NB4 (cell line): ENCODE results near the gene FAM204A.

Experiments used
- DNase-seq: peaks from one replicate; pipeline ENCODE4 v3.0.0; 2010; ENCODE audit warnings: low read depth
- H3K4me3 ChIP-seq: one replicate; pipeline ENCODE4 v1.5.1; 2011; ENCODE audit warnings: mild to moderate bottlenecking, low read depth, low read length, moderate library complexity
- CTCF ChIP-seq: IDR thresholded peaks from one replicate; pipeline ENCODE4 v1.5.1; 2012; ENCODE audit warnings: low read depth, low read length
- MAX ChIP-seq: IDR thresholded peaks from 2 replicates; pipeline ENCODE4 v1.6.1; 2011; ENCODE audit warnings: low read depth, low read length
- MYC ChIP-seq: IDR thresholded peaks from 2 replicates; pipeline ENCODE4 v1.6.1; 2011; ENCODE audit warnings: low read depth, low read length
- POLR2A ChIP-seq: IDR thresholded peaks from 2 replicates; pipeline ENCODE4 v1.6.1; 2011; ENCODE audit warnings: mild to moderate bottlenecking; ENCODE audit not compliant: insufficient read length; ENCODE audit errors: extremely low read depth

FAM204A gene

GRCh38 chr10:118273662-118274061, 68.5 kb downstream of the FAM204A start:
- no peak for DNase-seq
- TF ChIP-seq MAX = no peak
- TF ChIP-seq CTCF = no peak
- no peak for TF ChIP-seq POLR2A
- TF ChIP-seq MYC = no peak
- no peak overlapping the region for H3K4me3 ChIP-seq

GRCh38 chr10:118272767-118273166, 69.4 kb downstream of the FAM204A start:
- no peak for TF ChIP-seq MAX
- no peak for TF ChIP-seq POLR2A
- TF ChIP-seq CTCF = no peak
- no peak for TF ChIP-seq MYC
- DNase-seq = no peak
- H3K4me3 ChIP-seq = no peak overlapping the region

- no peak for DNase-seq
- H3K4me3 ChIP-seq = no peak overlapping the region
- no peak for TF ChIP-seq POLR2A
- TF ChIP-seq MAX = no peak
- TF ChIP-seq MYC = no peak
- no peak for TF ChIP-seq CTCF
Observed at GRCh38 chr10:118272149-118272721, 69.9 kb downstream of the FAM204A start.

GRCh38 chr10:118271671-118272070, 70.5 kb downstream of the FAM204A start:
- no peak for DNase-seq
- TF ChIP-seq POLR2A (no peak), CTCF (no peak), MYC (no peak), MAX (no peak)
- no peak overlapping the region for H3K4me3 ChIP-seq

GRCh38 chr10:118266098-118266748, 75.9 kb downstream of the FAM204A start:
- DNase-seq = no peak
- TF ChIP-seq MYC (no peak), MAX (no peak), POLR2A (no peak), CTCF (no peak)
- no peak overlapping the region for H3K4me3 ChIP-seq

- H3K4me3 ChIP-seq = no peak overlapping the region
- no peak for DNase-seq
- TF ChIP-seq MAX (no peak), POLR2A (no peak), CTCF (no peak), MYC (no peak)
Observed at GRCh38 chr10:118264838-118265470, 77.2 kb downstream of the FAM204A start.
